ENCODE data around the gene GPR37L1.

GPR37L1 gene

DNA sequence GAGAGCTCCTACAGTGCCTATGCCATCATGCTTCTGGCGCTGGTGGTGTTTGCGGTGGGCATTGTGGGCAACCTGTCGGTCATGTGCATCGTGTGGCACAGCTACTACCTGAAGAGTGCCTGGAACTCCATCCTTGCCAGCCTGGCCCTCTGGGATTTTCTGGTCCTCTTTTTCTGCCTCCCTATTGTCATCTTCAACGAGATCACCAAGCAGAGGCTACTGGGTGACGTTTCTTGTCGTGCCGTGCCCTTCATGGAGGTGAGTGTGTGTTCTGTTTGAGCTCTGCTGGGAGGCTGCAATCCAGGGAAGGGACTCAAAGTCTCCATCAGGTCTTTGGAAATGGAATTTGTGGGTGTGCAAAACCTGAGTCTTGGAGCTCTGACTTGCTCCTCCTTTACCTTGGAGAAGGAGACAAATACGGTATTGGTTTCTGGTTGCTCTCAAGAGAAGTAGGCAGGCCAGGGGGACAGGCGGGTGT is 658 bp downstream of the GPR37L1 start:
- Histone ChIP-seq H3K36me3 (no peaks in the 10 kb centered on the region), H3K4me1 (peaks cover 0 to 14% (median 0%) of the 10 kb centered on the region in 4 donors), H3K9me3 (no peaks in the 10 kb centered on the region), H3K27ac (no peak overlapping the region), H3K27me3 (peaks cover 0 to 7% of the 10 kb centered on the region in 2 donors), H3K4me3 (no peak overlapping the region)
- TF ChIP-seq, protein P1, sequence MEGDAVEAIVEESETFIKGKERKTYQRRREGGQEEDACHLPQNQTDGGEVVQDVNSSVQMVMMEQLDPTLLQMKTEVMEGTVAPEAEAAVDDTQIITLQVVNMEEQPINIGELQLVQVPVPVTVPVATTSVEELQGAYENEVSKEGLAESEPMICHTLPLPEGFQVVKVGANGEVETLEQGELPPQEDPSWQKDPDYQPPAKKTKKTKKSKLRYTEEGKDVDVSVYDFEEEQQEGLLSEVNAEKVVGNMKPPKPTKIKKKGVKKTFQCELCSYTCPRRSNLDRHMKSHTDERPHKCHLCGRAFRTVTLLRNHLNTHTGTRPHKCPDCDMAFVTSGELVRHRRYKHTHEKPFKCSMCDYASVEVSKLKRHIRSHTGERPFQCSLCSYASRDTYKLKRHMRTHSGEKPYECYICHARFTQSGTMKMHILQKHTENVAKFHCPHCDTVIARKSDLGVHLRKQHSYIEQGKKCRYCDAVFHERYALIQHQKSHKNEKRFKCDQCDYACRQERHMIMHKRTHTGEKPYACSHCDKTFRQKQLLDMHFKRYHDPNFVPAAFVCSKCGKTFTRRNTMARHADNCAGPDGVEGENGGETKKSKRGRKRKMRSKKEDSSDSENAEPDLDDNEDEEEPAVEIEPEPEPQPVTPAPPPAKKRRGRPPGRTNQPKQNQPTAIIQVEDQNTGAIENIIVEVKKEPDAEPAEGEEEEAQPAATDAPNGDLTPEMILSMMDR (IDR thresholded peaks at IDR 0.05), result no peak
- intact Hi-C loops (cut with DNase I; ENCODE audit: low total_unique reads), result no loop called here
- DNase-seq, result no peak

DNA sequence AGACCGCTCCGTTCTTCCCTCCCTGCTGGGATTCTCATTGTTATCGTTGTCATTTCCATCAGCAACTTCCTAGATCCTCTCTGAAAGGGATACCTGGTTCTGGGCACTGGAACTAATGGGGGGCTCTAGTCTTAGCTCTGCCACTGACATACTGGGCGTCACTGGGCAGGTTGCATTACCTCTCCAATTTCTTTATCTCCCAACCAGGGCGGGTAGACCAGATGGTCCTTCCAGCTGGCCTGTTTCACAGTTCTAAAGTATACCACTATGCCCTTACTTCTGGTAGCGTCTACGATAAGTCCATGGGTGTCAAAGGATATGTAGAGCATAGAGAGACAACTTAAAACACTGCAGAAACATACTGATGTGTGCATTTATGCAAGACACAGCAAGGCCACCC is 1.4 kb downstream of the GPR37L1 start:
- Histone ChIP-seq H3K27ac (no peak overlapping the region), H3K36me3 (no peaks in the 10 kb centered on the region), H3K4me1 (peaks cover 0 to 8% (median 0%) of the 10 kb centered on the region in 4 donors), H3K9me3 (no peaks in the 10 kb centered on the region), H3K27me3 (peaks cover 0 to 5% of the 10 kb centered on the region in 2 donors), H3K4me3 (no peak overlapping the region)
- TF ChIP-seq, protein P1 (IDR thresholded peaks at IDR 0.05), result no peak
- DNase-seq, result no peak
- intact Hi-C loops (cut with DNase I; ENCODE audit: low total_unique reads), result no loop called here

DNA sequence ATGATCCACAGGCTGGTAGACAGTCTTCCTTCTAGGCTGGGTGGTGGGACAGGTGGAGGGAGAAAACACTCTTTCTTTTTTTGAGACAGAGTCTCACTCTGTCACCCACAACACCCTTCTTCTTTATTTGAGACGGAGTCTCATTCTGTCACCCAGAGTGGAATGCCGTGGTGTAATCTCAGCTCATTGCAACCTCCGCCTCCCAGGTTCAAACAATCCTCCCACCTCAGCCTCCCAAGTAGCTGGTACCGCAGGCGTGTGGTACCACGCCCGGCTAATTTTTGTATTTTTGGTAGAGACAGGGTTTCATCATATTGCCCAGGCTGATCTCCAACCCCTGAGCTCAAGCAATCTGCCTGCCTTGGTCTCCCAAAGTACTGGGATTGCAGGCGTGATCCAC is 2.9 kb downstream of the GPR37L1 start:
- DNase-seq, result no peak
- intact Hi-C loops (cut with DNase I; ENCODE audit: low total_unique reads), result no loop called here
- no peaks in the 10 kb centered on the region for H3K36me3 ChIP-seq
- TF ChIP-seq, protein P1 (IDR thresholded peaks at IDR 0.05), result no peak
- H3K4me1 ChIP-seq, result peaks cover 0 to 18% (median 11%) of the 10 kb centered on the region in 4 donors
- no peaks in the 10 kb centered on the region for H3K9me3 ChIP-seq
- no peak overlapping the region for H3K27ac ChIP-seq
- H3K27me3 ChIP-seq, result no peaks in the 10 kb centered on the region
- H3K4me3 ChIP-seq, result no peak overlapping the region

DNA sequence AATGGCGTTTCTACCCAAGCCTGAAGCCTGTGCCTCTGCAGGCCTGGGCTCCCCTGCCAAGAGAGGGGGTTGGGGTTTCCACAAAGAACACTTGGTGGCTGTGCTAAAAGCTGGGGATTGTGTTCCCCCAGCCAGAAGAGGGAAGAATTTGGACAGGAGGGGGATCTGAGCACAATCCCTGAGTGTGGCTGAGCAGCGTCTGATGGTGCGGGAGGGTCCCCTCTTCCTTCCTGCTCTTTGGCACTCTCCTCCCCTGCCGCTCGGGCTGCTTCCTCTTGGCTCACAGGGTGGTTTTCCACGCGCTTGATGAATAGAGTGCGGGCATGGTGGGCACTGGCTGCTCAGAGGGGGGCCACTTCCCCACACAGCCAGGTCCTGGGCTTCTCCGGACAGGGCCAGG is 3.7 kb downstream of the GPR37L1 start:
- H3K27ac ChIP-seq, result no peak overlapping the region
- intact Hi-C loops (cut with DNase I; ENCODE audit: low total_unique reads), result no loop called here
- no peak for DNase-seq

DNA sequence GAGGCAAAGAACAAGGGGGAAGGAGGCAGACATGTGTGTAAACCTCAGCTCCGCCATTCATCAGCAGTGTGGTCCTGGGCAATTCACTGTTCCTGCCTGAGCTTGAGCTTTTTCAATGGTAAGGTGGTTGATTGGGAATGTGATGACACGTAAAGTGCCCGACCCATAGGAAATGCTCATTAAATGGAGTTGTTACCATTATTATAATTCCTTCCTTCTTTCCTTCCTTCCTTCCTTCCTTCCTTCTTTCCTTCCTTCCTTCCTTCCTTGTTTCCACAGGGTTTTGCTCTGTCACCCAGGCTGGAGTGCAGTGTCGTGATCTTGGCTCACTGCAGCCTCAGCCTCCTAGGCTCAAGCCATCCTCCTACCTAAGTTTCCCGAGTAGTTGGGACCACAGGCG is 4.3 kb downstream of the GPR37L1 start:
- TF ChIP-seq, protein P1 (IDR thresholded peaks at IDR 0.05), result no peak
- Histone ChIP-seq H3K36me3 (no peaks in the 10 kb centered on the region), H3K27me3 (no peaks in the 10 kb centered on the region), H3K9me3 (no peaks in the 10 kb centered on the region), H3K4me3 (no peak overlapping the region), H3K4me1 (peaks cover 0 to 33% (median 21%) of the 10 kb centered on the region in 4 donors), H3K27ac (no peak overlapping the region)
- no peak for DNase-seq
- intact Hi-C loops (cut with DNase I; ENCODE audit: low total_unique reads), result no loop called here

More for the DNA sequence above, 3.7 kb downstream of the GPR37L1 start:
- Histone ChIP-seq H3K4me1 (peaks cover 0 to 26% (median 15%) of the 10 kb centered on the region in 4 donors), H3K9me3 (no peaks in the 10 kb centered on the region), H3K27me3 (no peaks in the 10 kb centered on the region), H3K36me3 (no peaks in the 10 kb centered on the region), H3K4me3 (no peak overlapping the region)
- TF ChIP-seq, protein P1 (IDR thresholded peaks at IDR 0.05), result no peak
